Middle frontal gyrus (tissue), 1 donor: ENCODE data around the gene ACACB.

Source experiments
- DNase-seq: peaks from one replicate; pipeline ENCODE4 v3.0.0-alpha.2; 2015; ENCODE audit warnings: low spot score; ENCODE audit errors: extremely low spot score

ACACB gene

GRCh38 chr12:109109746-109110350 is 6.5 kb upstream of the ACACB start:
- DNase-seq, result no peak

GRCh38 chr12:109110988-109111495 is 5.3 kb upstream of the ACACB start:
- peak; percentile 55 for DNase-seq

- DNase-seq, result no peak
These were observed 3.5 kb upstream of the ACACB start for GRCh38 chr12:109112720-109113465.

- DNase-seq, result no peak
These were observed 2.6 kb upstream of the ACACB start for GRCh38 chr12:109113661-109114321.

- no peak for DNase-seq
These were observed 1.7 kb upstream of the ACACB start for GRCh38 chr12:109114644-109115043.

- DNase-seq, result no peak
These were observed 1.0 kb upstream of the ACACB start for GRCh38 chr12:109115404-109115757.

GRCh38 chr12:109116611-109116949 is 193 bp downstream of the ACACB start:
- no peak for DNase-seq

GRCh38 chr12:109120095-109120494 is 3.7 kb downstream of the ACACB start:
- DNase-seq, result no peak

GRCh38 chr12:109120557-109120956 is 4.2 kb downstream of the ACACB start:
- DNase-seq, result no peak

GRCh38 chr12:109121346-109121880 is 5.0 kb downstream of the ACACB start:
- DNase-seq, result no peak

- DNase-seq, result no peak
These were observed 8.7 kb downstream of the ACACB start for GRCh38 chr12:109124878-109125648.

GRCh38 chr12:109125791-109126190 is 9.4 kb downstream of the ACACB start:
- no peak for DNase-seq

GRCh38 chr12:109126784-109127183 is 10.4 kb downstream of the ACACB start:
- DNase-seq, result no peak

GRCh38 chr12:109127533-109128242 is 11.3 kb downstream of the ACACB start:
- DNase-seq, result no peak

- no peak for DNase-seq
These were observed 14.1 kb downstream of the ACACB start for GRCh38 chr12:109130297-109131153.

GRCh38 chr12:109131154-109132050 is 15.0 kb downstream of the ACACB start:
- no peak for DNase-seq

GRCh38 chr12:109134186-109134917 is 18.0 kb downstream of the ACACB start:
- DNase-seq, result no peak

GRCh38 chr12:109137055-109137454 is 20.7 kb downstream of the ACACB start:
- DNase-seq, result no peak
